ENCODE data around the gene HID1.

DNA sequence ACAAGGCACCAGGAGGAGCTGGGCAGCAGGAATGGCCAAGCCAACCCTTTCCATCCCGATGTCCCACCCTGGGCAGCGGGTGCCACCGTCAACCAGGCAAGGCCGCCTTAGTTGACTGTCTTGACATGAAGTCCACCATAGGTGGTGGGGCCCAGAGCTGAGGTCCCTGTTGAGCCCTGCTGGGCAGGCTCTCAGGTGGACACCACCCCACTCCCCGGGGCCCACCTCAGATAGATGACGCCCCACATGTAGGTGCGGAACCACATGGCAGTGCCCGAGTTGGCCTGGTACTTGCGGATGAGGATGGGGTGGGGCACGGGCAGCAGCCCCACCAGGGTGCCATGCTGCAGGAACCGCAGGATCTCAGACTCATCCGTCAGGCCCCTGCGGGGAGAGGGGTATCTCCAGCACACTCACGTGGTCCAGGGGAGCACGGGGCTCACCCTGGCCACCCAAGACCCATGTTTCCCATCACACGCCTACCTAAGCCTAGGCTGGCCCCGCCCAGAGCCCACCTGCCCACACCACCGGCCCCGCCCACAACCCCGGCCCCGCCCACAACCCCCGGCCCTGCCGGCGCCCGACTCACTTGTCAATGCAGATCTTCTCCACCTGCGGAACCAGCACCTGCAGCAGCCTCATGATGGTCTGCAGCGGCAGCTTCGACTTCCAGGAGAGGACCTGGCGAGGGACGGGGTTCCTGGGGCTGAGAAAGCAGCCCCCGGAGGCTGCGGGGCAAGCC is 20.7 kb downstream of the HID1 start:
- TF ChIP-seq OTX1 (CRISPR knock-in tag; IDR thresholded peaks at IDR 0.05) (no peak), ZNF384 (IDR thresholded peaks at IDR 0.05; ENCODE audit: low read depth, low read length) (no peak), MAFK (IDR thresholded peaks at IDR 0.05; ENCODE audit: low read length) (no peak), HMGN3 (IDR thresholded peaks at IDR 0.05; ENCODE audit: borderline replicate concordance, extremely low read depth, insufficient read length, low read depth, low read length) (no peak), SPI1 (IDR thresholded peaks at IDR 0.05; ENCODE audit: borderline replicate concordance, low read depth, low read length) (no peak), POLR2AphosphoS5 (IDR thresholded peaks at IDR 0.05; ENCODE audit: control insufficient read depth, insufficient read depth, low read depth, low read length) (no peak), CTBP1 (IDR thresholded peaks at IDR 0.05; ENCODE audit: borderline replicate concordance) (no peak), ZBTB17 (CRISPR knock-in tag; IDR thresholded peaks at IDR 0.05) (no peak), RBM22 (IDR thresholded peaks at IDR 0.05; ENCODE audit: low read depth, low read length, poor library complexity, severe bottlenecking) (no peak)
- TF ChIP-seq, protein P1, sequence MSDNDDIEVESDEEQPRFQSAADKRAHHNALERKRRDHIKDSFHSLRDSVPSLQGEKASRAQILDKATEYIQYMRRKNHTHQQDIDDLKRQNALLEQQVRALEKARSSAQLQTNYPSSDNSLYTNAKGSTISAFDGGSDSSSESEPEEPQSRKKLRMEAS (CRISPR knock-in tag; IDR thresholded peaks at IDR 0.05): no peak
- TF ChIP-seq, protein P2, sequence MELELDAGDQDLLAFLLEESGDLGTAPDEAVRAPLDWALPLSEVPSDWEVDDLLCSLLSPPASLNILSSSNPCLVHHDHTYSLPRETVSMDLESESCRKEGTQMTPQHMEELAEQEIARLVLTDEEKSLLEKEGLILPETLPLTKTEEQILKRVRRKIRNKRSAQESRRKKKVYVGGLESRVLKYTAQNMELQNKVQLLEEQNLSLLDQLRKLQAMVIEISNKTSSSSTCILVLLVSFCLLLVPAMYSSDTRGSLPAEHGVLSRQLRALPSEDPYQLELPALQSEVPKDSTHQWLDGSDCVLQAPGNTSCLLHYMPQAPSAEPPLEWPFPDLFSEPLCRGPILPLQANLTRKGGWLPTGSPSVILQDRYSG (tag; conservative IDR thresholded peaks at IDR 0.05; ENCODE audit: low read depth): no peak
- TF ChIP-seq, protein P3, sequence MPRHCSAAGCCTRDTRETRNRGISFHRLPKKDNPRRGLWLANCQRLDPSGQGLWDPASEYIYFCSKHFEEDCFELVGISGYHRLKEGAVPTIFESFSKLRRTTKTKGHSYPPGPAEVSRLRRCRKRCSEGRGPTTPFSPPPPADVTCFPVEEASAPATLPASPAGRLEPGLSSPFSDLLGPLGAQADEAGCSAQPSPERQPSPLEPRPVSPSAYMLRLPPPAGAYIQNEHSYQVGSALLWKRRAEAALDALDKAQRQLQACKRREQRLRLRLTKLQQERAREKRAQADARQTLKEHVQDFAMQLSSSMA (CRISPR knock-in tag; IDR thresholded peaks at IDR 0.05): no peak
